Mesenteric fat pad (tissue), 1 donor: Measurements from ENCODE around the gene RAD54L. TPM values are rescaled to one million over a fixed set of nuclear protein-coding genes. Genes with fewer than 3 reads are reported as not detected.
A peak's percentile ranks its signal among the peaks of the same experiment; 100 is the strongest.

Source experiments
- DNase-seq: peaks from one replicate; pipeline ENCODE4 v3.0.0-alpha.2; 2020; ENCODE audit warnings: low spot score
- total RNA-seq: library from RNA; stranded (reverse); fragmentation: NEBNext Ultra II Directional; extraction: Animal tissue kit (Norgen Biotek cat#: 25700); gene quantifications from one replicate; pipeline ENCODE4 v1.2.1, GENCODE V29; 2021
- donor health status: DM: yes; HTN: yes; CAD: no.

RAD54L gene
- total RNA-seq, 1 donor from 2014 or later: not detected

DNA sequence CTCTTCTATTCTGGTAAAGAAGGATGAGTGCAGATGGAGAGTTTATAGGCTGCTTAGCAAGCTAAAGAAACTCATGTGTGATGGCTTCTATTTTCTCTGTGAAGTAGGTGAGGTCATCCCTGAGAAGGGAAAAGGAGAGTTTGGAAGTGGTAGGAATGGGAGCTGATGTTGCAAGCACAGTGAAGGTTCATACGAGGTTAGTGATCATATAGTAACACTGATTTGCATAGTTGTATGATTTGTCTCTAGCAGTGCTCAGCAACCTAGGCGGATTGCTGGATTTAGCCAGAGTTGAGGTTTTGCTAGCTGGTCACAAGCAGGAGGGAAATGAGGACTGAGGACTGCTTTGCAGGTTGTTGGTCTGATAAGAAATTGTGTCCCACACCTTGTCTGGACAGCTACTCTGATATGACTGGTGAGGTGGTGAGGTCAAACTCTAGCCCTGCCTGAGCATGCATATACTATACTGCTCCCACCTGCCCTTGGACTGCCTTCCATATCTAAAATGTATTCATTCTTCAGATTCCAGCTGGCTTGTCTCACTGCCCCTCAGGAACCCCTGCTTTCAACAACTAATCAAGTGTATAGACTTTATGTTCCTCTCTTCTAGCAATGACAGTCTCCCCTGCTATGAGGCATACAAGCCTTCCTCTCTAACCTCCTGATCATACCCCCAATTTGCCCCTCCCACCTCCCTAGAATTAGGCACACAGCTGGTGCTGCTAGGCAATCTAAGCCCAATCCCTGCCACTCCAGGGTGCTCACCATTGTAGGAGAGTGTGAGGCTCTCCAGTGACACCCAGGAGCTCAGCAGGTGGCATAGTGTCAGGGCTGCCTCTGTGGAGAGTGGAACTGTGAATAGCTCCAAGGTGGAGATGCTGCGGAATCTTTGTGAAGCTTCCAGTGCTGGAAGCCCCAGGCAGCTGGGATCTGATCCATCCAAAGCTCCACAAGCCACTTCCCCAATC lies 37.3 kb downstream of the RAD54L start:
- no peak for DNase-seq

DNA sequence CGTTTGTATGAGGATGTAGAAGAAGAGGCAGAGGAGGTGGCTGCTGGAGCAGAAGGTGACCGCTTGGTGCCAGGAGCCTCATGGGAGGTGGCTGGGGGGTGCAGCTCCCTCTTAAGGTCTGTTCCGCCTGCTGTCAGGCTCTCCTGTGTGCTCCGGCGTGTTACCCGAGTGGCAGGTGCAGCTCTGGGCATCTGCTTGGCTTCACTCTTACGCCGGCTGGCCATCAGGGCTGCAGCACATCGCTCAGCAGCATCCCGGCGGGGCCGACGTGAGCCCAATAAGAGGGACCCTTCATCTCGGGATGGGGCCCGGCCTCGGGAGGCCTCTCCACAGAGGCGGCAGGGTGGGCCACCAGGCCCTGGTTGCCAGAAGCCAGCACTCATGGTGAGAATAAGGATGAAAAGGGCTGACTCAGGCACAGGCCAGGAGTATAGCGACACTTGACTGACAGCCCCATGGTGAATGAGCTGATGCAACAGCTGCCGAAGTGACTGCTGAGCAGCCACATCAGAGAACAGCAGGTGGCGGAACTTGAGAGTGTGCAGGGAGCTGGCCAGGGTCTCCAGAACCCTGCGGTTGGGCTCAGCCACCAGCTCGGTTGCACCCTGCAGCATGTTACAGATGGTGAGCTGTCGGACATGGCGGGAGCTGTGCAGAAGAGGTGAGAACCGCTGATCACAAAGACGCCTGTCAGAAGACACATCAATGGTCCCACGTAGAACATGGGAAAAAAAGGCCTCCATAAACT lies 38.3 kb downstream of the RAD54L start:
- DNase-seq: peak; percentile 78

DNA sequence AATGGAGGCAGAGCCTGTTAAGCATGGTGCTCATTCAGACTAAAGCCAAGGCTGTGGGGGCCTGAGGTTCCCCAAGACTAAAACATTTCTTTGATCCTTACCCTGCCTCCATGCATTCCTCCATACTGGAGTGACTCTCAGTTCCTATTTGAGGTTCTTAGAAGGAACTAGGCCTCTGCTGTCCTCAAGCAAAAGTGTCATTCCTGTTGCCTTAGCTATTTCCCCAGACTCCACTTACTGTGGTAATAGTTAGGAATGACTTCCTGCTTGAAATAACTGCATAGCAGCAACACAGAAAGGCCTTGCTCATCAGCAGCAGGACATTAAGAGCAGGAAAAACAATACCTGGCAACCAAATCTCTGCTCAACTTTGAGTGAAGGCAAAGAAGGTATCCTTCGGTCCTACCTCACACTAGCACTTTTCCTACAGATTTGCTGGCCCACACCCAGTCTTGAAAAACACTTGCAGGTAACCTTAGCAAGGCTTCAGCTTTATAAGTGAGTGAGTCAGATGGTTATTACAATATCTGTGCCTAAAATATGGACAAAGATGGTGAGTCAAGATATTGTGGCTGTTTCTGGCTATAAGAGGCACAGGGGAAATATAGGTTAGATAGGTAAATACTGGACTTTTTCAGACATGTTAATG lies 41.0 kb downstream of the RAD54L start:
- DNase-seq: no peak

DNA sequence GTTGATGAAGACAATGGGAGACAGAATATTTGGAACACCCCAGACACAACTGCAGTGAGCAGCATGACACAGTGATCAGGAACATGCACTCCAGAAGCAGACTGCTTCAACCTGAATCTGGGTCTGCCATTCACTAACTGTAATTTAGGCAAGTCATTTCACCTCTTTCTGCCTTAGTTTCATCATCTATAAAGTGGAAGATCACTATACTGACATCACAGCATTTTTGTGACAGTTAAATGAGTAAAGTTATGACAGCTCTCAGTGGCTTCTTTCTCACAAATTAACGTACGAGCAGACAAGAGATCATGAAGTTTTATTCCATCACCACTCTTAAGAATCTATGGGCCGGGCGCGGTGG lies 41.6 kb downstream of the RAD54L start:
- no peak for DNase-seq

DNA sequence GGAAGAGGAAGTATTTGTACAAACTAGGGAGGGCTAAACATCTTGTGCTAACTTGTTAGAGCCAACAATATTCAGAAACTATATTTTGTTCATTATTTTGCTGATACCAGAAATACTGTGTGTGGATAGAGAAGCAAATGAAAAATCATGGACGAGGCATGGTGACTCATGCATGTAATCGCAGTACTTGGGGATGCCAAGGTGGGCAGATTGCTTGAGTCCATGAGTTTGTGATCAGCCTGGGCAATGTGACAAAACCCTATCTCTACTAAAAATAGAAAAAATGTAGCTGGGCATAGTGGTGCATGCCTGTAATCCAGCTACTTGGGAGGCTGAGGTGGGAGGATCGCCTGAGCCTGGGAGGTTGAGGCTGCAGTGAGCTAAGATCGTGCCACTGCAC lies 42.4 kb downstream of the RAD54L start:
- DNase-seq: no peak

DNA sequence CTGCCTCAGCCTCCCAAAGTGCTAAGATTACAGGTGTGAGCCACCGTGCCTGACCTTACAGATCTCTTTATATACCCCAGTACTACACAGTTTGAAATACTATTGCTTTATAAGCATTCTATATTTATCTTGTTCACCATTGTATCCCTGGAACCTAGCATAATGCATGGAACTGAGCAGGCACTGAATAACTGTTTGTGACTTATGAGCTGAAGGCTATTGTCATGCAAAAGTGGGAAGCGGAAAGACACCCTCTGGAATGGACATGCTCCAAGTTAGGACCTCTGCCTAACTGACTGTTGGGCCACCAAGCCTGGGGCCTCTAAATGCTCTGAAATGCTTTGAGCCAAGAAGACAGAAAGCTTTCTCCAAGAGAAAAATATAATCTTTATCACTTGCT lies 47.7 kb downstream of the RAD54L start:
- DNase-seq: peak; percentile 4

DNA sequence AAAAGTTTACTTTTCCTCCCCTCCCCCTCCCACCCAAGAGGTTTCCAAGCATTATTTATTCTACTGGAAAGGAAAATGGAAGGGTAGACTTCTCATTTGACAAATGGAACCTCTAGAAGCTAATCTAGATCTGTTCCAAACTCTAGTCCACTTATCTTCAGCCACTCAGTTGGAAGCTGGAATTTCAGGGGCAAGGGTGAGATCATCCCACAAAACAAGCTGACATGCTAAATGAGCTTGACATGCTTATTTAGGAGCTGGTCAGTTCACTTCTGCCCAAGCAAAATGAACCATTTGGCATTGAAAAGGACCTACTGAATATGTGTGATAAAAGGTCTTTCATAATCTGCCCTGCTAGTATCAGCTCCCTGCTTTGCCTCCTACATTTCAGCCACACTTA lies 50.8 kb downstream of the RAD54L start:
- no peak for DNase-seq

DNA sequence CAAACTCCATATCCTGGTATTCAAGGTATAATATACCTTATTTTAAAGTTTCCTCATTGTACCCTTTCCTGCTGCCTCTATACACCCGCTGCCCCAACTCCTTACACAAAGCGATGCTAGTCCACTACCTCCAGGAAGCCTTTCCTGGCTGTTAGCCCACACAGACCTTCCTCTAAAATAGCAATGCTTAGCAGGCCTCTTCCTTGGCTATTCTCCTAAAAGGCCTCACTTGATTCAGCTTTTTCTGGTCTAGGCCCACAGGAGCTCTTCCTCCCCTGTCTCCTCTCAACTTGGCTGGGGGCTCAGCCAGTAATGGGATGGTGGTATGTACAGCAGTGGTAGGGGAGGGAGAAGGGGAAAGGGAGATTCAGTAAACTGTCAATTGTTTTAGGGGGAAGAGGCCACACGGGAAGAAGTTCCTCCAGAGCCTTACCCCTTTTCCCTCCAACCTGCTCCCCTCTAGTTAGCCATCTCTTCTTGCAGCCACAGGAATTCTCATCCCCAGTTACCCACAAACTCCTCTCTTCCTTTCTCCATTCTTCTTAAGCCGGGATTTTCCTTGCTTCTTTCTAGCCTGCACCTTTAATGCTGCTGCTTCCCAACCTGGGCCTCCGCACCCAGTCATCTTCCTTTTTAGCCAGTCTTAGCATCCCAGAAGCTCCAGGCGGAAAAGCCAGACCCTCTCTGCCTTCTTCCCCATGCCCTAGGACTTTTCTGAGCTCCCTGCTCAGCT lies 53.3 kb downstream of the RAD54L start:
- peak; percentile 11 for DNase-seq

DNA sequence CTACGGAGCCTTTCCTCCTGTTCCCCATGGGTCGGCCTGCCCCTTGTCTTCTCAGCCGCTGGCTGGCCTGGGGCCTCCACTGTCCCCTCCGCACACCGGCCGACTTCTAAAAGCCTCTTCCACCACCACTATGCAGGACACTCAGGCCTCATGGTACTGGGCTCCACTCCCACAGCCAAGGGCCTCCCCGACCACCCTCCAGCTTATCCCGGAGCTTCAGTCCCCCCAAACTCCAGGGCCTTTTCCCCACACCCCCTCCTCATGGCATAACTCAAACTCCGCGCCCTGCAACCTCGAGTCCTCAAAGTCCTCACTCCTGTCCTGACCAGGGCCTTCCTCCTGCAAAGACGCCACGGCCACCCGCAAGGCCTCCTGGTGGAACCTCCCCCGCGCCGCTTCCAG lies 53.8 kb downstream of the RAD54L start:
- no peak for DNase-seq

DNA sequence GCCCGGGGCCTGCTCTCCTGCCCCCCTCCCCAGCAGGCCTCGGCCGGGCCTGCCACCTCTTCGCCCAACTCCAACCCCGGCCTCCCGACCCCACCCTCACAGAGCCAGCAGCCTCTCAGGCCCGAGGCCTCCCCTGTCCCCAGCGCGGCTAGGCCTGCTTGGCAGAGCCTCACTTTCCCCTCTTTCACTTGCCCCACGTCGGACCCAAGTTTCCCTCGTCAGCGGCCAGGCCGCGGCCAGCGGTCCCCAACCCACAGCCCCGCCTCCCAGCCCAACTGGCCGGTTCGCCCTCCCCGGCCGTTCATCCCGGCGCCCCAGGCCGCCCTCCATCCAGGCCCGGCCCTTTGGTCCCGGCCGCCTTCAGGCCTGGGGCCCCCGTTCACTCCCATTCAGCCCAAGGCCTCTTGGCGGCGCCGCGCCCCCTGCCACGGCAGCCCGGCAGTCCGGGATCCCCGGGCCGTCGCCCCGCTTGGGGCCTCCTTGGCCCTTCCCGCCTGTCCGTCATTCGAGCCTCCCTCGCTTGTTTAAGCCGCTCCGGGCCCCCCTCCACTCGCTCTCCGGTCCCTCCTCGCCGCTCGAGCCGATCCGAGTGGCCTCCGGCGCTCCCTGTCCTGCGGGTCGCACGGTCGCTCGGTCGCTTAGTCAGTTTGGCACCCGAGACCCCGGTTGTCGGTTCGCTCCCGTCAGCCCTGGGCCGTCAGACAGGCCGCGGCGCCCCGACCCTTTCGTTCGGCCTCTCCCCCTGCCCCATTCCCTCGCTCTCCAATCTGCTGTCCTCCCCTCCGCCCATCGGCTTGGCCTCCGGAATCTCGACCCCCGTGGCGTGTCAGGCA lies 54.5 kb downstream of the RAD54L start:
- peak; percentile 91 for DNase-seq

DNA sequence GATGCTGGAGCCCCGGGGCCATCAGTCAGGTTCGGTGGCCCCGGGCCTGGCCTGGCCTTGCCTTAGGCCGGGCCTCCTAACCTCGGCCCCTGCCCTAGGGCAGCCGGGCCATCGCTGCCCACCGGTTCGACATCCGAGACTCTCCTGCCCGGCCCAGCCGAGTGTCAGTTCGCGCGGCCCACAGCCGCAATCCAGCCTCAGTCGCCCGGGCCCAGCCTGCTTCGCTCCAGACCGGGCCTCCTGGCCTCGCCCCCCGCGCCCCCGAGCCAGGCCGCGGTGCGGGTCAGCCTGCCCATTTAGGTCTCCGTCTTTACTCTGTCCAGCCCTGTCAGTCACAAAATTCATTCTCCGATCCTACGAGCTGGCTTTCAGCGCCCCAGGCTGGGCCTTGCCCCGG lies 55.1 kb downstream of the RAD54L start:
- no peak for DNase-seq

DNA sequence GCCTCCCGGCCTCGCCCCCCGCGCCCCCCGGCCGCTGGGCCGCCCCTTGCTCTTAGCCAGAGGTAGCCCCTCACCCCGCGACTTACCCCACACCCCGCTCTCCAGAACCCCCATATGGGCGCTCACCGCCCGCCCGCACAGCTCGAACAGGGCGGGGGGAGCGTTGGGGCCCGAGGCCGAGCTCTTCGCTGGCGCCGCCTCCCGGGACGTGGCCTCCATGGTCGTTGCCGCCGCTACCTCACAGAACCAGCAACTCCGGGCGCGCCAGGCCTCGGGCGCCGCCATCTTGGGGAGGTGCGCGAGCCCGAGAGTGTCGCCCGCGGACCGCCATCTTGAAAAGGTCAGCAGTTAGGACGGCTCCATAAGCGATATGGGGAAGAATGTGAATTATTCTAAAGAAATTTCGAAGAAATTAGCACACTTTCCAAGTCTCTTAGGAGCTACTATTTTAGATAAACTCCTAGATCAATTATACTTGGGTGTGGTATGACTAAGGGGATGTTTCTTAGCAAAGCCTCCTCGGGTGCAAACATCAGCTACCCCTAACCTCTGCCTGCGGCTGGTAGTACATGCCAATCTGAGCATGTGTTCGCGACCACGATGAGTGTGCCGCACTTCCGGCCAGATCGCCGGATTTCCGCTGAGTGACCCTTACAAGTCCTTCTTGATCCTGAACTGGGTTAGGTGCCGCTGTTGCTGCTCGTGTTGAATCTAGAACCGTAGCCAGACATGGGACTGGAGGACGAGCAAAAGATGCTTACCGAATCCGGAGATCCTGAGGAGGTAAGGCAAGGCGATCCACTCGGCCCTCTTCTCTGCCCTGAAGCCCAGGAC lies 55.7 kb downstream of the RAD54L start, which contains the start of the genes LRRC41 and UQCRH:
Gene LRRC41, minus strand, starts transcription at position 579 of the 834 bp plus-strand sequence. Its CDS starts 294 bp downstream, at position 285.
Gene UQCRH, plus strand, starts transcription at position 661 of the 834 bp plus-strand sequence. Its CDS starts 69 bp downstream, at position 730.
- DNase-seq: peak; percentile 98

DNA sequence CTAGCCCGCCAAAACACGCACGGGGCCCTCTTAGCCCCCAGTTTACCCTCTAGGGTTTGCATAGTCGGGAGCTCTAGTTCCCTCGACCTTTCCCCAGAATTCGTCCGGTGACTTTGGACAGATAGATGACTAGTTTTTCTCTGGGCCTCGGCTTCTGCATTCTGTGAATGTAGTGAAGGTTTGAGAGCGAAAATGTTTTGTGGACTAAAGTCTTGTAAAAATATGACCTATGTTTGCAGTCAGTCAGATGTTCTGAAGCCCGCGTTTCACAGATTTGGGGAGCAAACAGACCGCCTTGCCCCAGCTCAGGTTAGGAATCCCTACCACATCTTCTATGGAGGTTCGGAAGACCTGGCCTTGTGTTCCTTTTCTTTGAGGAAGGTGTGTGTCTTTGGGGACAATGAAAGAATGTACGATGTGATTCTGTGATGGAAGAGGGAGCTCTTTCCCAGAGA lies 56.3 kb downstream of the RAD54L start:
- peak; percentile 22 for DNase-seq

DNA sequence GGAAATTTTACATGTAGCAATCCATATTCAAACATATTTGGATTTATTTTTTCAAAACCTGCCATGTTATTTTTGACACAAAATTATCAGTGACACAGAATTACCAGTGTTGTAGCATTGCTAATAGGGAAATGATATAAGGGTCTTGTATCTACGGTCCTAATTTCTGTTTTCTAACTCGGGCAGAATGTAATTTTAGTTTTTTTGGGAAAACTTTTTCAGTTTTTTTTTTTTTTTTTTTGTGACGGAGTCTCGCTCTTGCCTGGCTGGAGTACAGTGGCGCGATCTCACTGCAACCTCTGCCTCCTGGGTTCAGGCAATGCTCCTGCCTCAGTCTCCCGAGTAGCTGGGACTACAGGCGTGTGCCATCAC lies 58.6 kb downstream of the RAD54L start:
- peak; percentile 9 for DNase-seq

DNA sequence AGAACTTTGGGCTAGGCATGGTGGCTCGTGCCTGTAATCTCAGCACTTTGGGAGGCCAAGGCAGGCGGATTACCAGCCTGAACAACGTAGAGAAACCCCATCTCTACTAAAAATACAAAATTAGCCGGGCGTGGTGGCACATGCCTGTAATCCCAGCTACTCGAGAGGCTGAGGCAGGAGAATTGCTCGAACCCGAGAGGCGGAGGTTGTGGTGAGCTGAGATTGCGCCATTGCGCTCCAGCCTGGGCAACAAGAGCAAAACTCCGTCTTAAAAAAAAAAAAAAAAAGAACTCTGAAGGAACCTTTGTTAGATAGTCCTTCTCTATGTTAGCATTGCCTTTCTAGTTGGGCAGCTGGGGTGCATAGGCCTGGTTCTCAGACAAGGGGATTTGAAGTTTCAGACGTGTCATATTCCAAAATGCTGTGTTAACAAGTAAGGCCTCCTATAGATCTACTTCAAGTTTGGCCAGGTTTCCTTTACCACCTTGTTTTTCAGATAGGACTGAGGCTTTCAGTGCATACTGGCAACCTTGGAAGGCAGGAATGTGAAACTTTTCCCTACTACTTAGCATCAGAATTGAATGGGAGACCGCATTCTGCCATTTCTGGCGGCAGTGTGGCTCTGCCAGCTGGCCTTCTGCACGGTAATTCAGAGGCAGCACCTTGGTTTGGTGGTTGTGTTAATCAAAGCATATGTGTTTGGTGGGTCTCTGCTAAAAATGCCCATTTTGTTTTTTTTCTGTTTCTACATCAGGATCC lies 62.0 kb downstream of the RAD54L start:
- peak; percentile 59 for DNase-seq

DNA sequence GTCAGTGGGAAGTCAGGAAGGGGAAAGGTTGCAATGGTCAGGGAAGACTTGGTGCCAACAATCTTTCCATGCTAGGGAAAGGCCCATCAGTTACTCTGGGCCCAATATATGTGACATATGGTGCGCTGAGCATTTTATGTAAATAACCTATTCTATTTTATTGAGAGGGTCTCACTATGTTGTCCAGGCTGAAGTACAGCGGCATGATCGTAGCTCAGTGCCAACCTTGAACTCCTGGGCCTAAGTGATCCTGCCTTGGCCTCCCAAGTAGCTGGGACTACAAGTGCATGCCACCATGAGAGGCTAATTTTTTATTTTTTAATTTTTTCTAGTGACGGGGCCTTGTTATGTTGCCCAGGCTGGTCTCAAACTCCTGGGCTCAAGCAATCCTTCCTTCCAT lies 62.8 kb downstream of the RAD54L start:
- DNase-seq: peak; percentile 9

DNA sequence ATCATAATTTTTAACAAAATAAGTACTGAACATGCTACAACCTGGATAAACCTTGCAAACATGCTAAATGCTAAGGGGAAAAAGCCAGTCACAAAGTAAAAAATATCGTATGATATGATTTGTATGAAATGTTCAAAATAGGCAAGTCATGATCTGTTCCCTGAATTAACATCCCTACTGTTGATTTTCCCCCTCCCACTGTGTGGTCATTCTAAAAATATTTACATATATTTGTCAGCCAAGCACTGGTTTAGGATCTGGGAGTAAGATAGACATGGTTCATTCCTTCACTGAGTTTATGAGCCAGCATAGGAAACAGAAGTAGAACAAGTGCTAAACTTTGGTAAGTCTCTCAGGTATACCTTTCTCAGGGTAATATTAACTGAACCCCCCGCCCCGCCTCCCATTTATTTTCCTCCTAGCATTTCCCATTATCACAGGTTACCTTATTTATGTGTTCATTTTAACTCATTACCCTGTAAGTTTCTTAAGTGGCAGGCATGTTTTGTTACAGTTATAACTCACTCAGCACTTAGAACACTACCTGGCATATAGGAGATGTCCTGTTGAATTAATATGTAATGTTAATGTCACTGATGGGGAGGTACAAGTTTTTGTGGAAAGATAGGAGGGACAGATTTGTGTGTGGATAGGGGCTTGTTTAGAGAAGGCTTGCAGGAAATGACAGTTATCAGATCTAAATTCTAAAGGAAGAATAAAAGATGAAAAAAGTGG lies 68.3 kb downstream of the RAD54L start:
- no peak for DNase-seq

DNA sequence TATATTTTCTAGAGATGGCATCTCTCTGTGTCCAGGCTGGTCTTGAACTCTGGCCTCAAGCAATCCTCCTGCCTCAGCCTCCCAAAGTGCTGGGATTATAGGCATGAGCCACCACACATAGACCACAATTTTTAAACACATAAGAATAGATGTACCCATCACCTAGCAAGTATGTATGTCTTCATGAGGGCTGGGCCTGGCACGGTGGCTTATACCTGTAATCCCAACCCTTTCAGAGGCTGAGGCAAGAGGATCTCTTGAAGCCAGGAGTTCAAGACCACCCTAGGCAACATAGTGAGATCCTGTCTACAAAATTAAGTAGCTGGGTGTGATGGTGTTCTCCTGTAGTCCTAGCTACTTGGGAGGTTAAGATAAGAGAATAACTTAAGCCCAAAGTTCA lies 69.8 kb downstream of the RAD54L start:
- peak; percentile 18 for DNase-seq
